Vagina (tissue), 2 donors: ENCODE data around the gene ZGPAT.

Source experiments
- CTCF ChIP-seq, 3 experiments: fragments of 450-650 bp in 2 of 3; fragments of 200-600 bp in 1 of 3; sonication (generic) in 1 of 3; IDR thresholded peaks; one replicate each; pipeline ENCODE4 v1.5.1; 2017 to 2019; ENCODE audit warnings: antibody characterized with exemption in 3 of 3, mild to moderate bottlenecking in 2 of 3, moderate library complexity in 2 of 3
- POLR2A ChIP-seq, 2 donors: fragments of 450-650 bp; IDR thresholded peaks; one replicate each; pipeline ENCODE4 v1.6.1; 2017; ENCODE audit warnings: antibody characterized with exemption in 2 of 2, mild to moderate bottlenecking in 2 of 2, moderate library complexity in 2 of 2

GRCh38 chr20:63734111-63734945 lies 26.5 kb downstream of the ZGPAT start:
- TF ChIP-seq CTCF (IDR thresholded peaks at IDR 0.05) (no peak), POLR2A (IDR thresholded peaks at IDR 0.05) (no peak)
